Measurements from ENCODE around the gene SLC7A7. TPM values are rescaled to one million over a fixed set of nuclear protein-coding genes. Genes with fewer than 3 reads are reported as not detected.
"Not testable (repeated sequence)": the region's sequence is repeated elsewhere in the genome, so short reads cannot be mapped to it uniquely, and the experiment has no call there.

SLC7A7 gene
- total RNA-seq, 4 donors from 2014 or later: 0.68 to 5.3 (median 2.2) TPM

DNA sequence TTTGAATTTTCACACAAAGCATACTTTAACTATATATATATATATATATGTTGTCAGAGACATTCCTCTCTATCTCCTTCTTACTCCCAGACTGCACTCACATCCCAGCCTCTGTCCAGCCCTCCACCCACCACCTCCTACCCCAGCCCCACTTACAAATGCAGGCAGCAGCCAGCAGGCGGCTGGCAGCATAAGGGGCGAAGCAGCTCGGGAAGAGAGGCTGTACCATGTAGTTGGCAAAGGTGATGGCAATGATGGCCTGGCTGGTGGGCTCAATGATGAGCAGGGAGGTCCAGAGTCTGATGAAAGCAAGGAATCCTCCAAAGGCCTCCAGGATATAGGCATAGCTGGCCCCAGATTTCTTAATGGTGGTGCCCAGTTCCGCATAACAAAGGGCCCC is 2.5 kb downstream of the SLC7A7 start:
- no peak overlapping the region for H3K27ac ChIP-seq
- no peak for TF ChIP-seq POLR2A (IDR thresholded peaks at IDR 0.05)
- TF ChIP-seq, protein P1, sequence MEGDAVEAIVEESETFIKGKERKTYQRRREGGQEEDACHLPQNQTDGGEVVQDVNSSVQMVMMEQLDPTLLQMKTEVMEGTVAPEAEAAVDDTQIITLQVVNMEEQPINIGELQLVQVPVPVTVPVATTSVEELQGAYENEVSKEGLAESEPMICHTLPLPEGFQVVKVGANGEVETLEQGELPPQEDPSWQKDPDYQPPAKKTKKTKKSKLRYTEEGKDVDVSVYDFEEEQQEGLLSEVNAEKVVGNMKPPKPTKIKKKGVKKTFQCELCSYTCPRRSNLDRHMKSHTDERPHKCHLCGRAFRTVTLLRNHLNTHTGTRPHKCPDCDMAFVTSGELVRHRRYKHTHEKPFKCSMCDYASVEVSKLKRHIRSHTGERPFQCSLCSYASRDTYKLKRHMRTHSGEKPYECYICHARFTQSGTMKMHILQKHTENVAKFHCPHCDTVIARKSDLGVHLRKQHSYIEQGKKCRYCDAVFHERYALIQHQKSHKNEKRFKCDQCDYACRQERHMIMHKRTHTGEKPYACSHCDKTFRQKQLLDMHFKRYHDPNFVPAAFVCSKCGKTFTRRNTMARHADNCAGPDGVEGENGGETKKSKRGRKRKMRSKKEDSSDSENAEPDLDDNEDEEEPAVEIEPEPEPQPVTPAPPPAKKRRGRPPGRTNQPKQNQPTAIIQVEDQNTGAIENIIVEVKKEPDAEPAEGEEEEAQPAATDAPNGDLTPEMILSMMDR (IDR thresholded peaks at IDR 0.05 in 4 of 5, conservative IDR thresholded peaks at IDR 0.05 in 1 of 5): no peak
- intact Hi-C loops (cut with DNase I; ENCODE audit: low total_unique reads) (no loop called here), in situ Hi-C loops (cut with MboI; ENCODE audit: low sequenced_read_pairs in 4 of 4) (no loop called here)
- no peak for ATAC-seq
- DNase-seq: no peak
- H3K9me3 ChIP-seq: no peaks in the 10 kb centered on the region
- no peaks in the 10 kb centered on the region for H3K4me1 ChIP-seq
- no peak overlapping the region for H3K4me3 ChIP-seq
- no peaks in the 10 kb centered on the region for H3K27me3 ChIP-seq
- H3K36me3 ChIP-seq: no peaks in the 10 kb centered on the region

DNA sequence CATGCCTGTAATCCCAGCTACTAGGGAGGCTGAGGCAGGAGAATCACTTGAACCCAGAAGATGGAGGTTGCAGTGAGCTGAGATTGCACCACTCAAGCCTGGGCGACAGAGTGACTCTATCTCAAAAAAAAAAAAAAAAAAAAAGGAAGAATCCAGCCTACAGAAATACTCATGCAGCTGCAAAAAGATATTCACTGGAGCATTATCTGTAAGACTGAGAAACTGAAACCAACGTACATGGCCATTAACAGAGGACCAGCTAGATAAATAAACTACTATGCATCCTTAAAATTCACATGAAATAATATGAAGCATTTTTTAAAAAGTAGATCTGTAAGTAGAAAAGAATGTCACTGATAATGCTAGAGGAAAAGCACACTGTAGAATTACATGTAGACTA is 3.5 kb downstream of the SLC7A7 start:
- no peak overlapping the region for H3K4me3 ChIP-seq
- intact Hi-C loops (cut with DNase I; ENCODE audit: low total_unique reads) (no loop called here), in situ Hi-C loops (cut with MboI; ENCODE audit: low sequenced_read_pairs in 4 of 4) (no loop called here)
- H3K27me3 ChIP-seq: no peaks in the 10 kb centered on the region
- TF ChIP-seq POLR2A (IDR thresholded peaks at IDR 0.05): no peak
- TF ChIP-seq, protein P1 (IDR thresholded peaks at IDR 0.05 in 4 of 5, conservative IDR thresholded peaks at IDR 0.05 in 1 of 5): no peak
- H3K27ac ChIP-seq: no peak overlapping the region
- H3K9me3 ChIP-seq: no peaks in the 10 kb centered on the region
- H3K4me1 ChIP-seq: no peaks in the 10 kb centered on the region
- ATAC-seq: no peak
- no peaks in the 10 kb centered on the region for H3K36me3 ChIP-seq
- DNase-seq: no peak

GRCh38 chr14:22808388-22809209 is 6.6 kb downstream of the SLC7A7 start:
- TF ChIP-seq, protein P1 (IDR thresholded peaks at IDR 0.05 in 4 of 5, conservative IDR thresholded peaks at IDR 0.05 in 1 of 5): no peak
- TF ChIP-seq POLR2A (IDR thresholded peaks at IDR 0.05): no peak
- Histone ChIP-seq H3K9me3 (no peaks in the 10 kb centered on the region), H3K36me3 (no peaks in the 10 kb centered on the region), H3K4me1 (no peaks in the 10 kb centered on the region), H3K4me3 (no peak overlapping the region), H3K27ac (no peak overlapping the region), H3K27me3 (no peaks in the 10 kb centered on the region)
- ATAC-seq (no peak), DNase-seq (no peak)
- in situ Hi-C loops (cut with MboI; ENCODE audit: low sequenced_read_pairs in 4 of 4) (no loop called here), intact Hi-C loops (cut with DNase I; ENCODE audit: low total_unique reads) (no loop called here)

GRCh38 chr14:22807432-22808087 is 7.7 kb downstream of the SLC7A7 start:
- Histone ChIP-seq H3K27me3 (no peaks in the 10 kb centered on the region), H3K36me3 (no peaks in the 10 kb centered on the region), H3K4me1 (no peaks in the 10 kb centered on the region), H3K27ac (no peak overlapping the region), H3K4me3 (no peak overlapping the region), H3K9me3 (no peaks in the 10 kb centered on the region)
- ATAC-seq (no peak), DNase-seq (no peak)
- in situ Hi-C loops (cut with MboI; ENCODE audit: low sequenced_read_pairs in 4 of 4) (no loop called here), intact Hi-C loops (cut with DNase I; ENCODE audit: low total_unique reads) (no loop called here)
- no peak for TF ChIP-seq POLR2A (IDR thresholded peaks at IDR 0.05)
- TF ChIP-seq, protein P1 (IDR thresholded peaks at IDR 0.05 in 4 of 5, conservative IDR thresholded peaks at IDR 0.05 in 1 of 5): no peak

DNA sequence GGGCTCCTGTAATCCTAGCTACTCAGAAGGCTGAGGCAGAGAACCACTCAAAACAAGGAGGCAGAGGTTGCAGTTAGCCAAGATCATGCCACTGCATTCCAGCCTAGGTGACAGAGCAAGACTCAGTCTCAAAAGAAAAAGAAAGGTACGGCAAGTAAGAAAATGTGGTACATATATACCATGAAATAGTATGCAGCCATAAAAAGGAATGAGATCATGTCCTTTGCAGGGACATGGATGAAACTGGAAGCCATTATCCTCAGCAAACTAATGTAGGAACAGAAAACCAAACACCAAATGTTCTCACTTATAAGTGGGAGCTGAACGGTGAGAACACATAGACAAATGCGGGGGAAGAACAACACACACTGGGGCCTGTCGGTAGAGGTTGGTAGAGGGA is 10.0 kb downstream of the SLC7A7 start:
- ATAC-seq; H3K4me1 ChIP-seq; H3K36me3 ChIP-seq; H3K27me3 ChIP-seq; DNase-seq; H3K27ac ChIP-seq; in situ Hi-C loops (cut with MboI; ENCODE audit: low sequenced_read_pairs in 4 of 4); H3K9me3 ChIP-seq; H3K4me3 ChIP-seq; intact Hi-C loops (cut with DNase I; ENCODE audit: low total_unique reads): not testable (repeated sequence)

Data from gastrocnemius medialis (tissue), 4 donors.